ENCODE measurements around the gene SMIM12.

DNA sequence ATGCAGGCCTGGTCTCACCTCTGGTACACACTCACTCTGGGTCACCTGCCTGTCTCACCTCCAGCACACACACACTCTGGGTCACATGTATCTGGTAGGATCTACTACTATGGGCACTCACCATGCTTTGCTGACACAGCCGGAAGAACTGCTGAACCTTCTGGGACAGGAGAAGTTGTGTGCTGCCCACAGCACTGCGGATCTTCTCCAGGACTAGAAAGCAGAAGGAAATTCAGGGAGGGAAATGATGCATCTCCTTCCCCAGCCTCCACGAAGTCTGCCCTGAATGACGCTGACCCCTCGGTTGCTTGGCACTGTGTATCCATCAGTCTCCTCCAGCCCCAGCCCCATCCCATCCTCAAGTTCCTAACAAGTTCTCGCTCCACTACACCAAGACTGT, 7.9 kb upstream of the SMIM12 start:
- TF ChIP-seq, protein P1, sequence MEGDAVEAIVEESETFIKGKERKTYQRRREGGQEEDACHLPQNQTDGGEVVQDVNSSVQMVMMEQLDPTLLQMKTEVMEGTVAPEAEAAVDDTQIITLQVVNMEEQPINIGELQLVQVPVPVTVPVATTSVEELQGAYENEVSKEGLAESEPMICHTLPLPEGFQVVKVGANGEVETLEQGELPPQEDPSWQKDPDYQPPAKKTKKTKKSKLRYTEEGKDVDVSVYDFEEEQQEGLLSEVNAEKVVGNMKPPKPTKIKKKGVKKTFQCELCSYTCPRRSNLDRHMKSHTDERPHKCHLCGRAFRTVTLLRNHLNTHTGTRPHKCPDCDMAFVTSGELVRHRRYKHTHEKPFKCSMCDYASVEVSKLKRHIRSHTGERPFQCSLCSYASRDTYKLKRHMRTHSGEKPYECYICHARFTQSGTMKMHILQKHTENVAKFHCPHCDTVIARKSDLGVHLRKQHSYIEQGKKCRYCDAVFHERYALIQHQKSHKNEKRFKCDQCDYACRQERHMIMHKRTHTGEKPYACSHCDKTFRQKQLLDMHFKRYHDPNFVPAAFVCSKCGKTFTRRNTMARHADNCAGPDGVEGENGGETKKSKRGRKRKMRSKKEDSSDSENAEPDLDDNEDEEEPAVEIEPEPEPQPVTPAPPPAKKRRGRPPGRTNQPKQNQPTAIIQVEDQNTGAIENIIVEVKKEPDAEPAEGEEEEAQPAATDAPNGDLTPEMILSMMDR (IDR thresholded peaks at IDR 0.05) = no peak
- no peak for TF ChIP-seq POLR2A (IDR thresholded peaks at IDR 0.05)
